Measurements from ENCODE around the gene TEX53. TPM values are rescaled to one million over a fixed set of nuclear protein-coding genes. Genes with fewer than 3 reads are reported as not detected.

The TEX53 gene
- total RNA-seq, 1 experiment from 2014 or later: not detected

DNA sequence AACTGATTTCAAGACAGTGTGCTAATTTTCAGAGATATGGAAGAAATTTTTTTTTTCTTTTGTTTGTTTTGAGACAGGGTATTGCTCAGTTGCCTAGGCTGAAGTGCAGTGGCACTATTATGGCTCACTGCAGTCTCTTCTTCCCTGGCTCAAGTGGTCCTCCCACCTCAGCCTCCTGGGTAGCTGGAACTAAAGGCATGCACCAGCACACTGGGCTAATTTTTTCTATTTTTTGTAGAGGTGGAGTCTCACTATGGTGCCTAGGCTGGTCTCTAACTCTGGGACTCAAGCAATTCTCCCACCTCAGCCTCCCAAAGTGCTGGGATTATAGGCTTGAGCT, 34.3 kb upstream of the TEX53 start:
- Mint-ChIP-seq H3K9me3 (no peaks in the 10 kb centered on the region), H3K27me3 (ENCODE audit: low read depth) (peaks cover 36% of the 10 kb centered on the region), H3K4me1 (0 out of 2 replicates have a peak, but pooled peaks cover 6% of the 10 kb centered on the region), H3K4me3 (no peak overlapping the region), H3K27ac (no peak overlapping the region), H3K36me3 (no peaks in the 10 kb centered on the region)
- ATAC-seq (no peak), DNase-seq (ENCODE audit: low spot score) (no peak)
- no peak for TF ChIP-seq CDX4 (CRISPR knock-in tag; IDR thresholded peaks at IDR 0.05; ENCODE audit: borderline replicate concordance)
- TF ChIP-seq TP53 (CRISPR knock-in tag; IDR thresholded peaks at IDR 0.05): no peak
- TF ChIP-seq RELA (CRISPR knock-in tag; IDR thresholded peaks at IDR 0.05; ENCODE audit: borderline replicate concordance): no peak
- no peak for TF ChIP-seq SMAD3 (CRISPR knock-in tag; IDR thresholded peaks at IDR 0.05; ENCODE audit: borderline replicate concordance)
- CTCF ChIA-PET: interaction anchor here (0.6 kb wide), 1 partner anchor 206 kb away, joined by 3 read pairs; no protein-coding TSS in a partner anchor
- POLR2A ChIA-PET: no interaction called here

GRCh38 chr9:114691046-114691955, 33.7 kb upstream of the TEX53 start:
- Mint-ChIP-seq H3K27me3 (ENCODE audit: low read depth) (peaks cover 36% of the 10 kb centered on the region), H3K4me3 (no peak overlapping the region), H3K4me1 (0 out of 2 replicates have a peak, but pooled peaks cover 6% of the 10 kb centered on the region), H3K9me3 (no peaks in the 10 kb centered on the region), H3K36me3 (no peaks in the 10 kb centered on the region), H3K27ac (no peak overlapping the region)
- DNase-seq (ENCODE audit: low spot score): no peak
- ChIA-PET CTCF (interaction anchor here (0.6 to 1.8 kb wide), 3 partner anchors 10 to 216 kb away, joined by 3 to 6 read pairs (median 4); no protein-coding TSS in a partner anchor), POLR2A (no interaction called here)
- no peak for ATAC-seq
- TF ChIP-seq TEAD1 (CRISPR knock-in tag; IDR thresholded peaks at IDR 0.05) (no peak), EMX1 (CRISPR knock-in tag; IDR thresholded peaks at IDR 0.05) (no peak), TEAD4 (CRISPR knock-in tag; IDR thresholded peaks at IDR 0.05) (no peak), E2F1 (CRISPR knock-in tag; IDR thresholded peaks at IDR 0.05) (no peak), KAT7 (CRISPR knock-in tag; IDR thresholded peaks at IDR 0.05; ENCODE audit: borderline replicate concordance) (no peak), ZBTB43 (CRISPR knock-in tag; IDR thresholded peaks at IDR 0.05) (no peak), ZNF121 (CRISPR knock-in tag; IDR thresholded peaks at IDR 0.05) (no peak), ZNF317 (CRISPR knock-in tag; IDR thresholded peaks at IDR 0.05; ENCODE audit: borderline replicate concordance, low read depth) (no peak), RELA (CRISPR knock-in tag; IDR thresholded peaks at IDR 0.05; ENCODE audit: borderline replicate concordance) (no peak)
- TF ChIP-seq, protein P1, sequence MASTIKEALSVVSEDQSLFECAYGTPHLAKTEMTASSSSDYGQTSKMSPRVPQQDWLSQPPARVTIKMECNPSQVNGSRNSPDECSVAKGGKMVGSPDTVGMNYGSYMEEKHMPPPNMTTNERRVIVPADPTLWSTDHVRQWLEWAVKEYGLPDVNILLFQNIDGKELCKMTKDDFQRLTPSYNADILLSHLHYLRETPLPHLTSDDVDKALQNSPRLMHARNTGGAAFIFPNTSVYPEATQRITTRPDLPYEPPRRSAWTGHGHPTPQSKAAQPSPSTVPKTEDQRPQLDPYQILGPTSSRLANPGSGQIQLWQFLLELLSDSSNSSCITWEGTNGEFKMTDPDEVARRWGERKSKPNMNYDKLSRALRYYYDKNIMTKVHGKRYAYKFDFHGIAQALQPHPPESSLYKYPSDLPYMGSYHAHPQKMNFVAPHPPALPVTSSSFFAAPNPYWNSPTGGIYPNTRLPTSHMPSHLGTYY (CRISPR knock-in tag; IDR thresholded peaks at IDR 0.05): no peak
- TF ChIP-seq, protein P2, sequence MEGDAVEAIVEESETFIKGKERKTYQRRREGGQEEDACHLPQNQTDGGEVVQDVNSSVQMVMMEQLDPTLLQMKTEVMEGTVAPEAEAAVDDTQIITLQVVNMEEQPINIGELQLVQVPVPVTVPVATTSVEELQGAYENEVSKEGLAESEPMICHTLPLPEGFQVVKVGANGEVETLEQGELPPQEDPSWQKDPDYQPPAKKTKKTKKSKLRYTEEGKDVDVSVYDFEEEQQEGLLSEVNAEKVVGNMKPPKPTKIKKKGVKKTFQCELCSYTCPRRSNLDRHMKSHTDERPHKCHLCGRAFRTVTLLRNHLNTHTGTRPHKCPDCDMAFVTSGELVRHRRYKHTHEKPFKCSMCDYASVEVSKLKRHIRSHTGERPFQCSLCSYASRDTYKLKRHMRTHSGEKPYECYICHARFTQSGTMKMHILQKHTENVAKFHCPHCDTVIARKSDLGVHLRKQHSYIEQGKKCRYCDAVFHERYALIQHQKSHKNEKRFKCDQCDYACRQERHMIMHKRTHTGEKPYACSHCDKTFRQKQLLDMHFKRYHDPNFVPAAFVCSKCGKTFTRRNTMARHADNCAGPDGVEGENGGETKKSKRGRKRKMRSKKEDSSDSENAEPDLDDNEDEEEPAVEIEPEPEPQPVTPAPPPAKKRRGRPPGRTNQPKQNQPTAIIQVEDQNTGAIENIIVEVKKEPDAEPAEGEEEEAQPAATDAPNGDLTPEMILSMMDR (IDR thresholded peaks at IDR 0.05): no peak
- TF ChIP-seq, protein P3, sequence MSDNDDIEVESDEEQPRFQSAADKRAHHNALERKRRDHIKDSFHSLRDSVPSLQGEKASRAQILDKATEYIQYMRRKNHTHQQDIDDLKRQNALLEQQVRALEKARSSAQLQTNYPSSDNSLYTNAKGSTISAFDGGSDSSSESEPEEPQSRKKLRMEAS (CRISPR knock-in tag; IDR thresholded peaks at IDR 0.05): no peak
- TF ChIP-seq, protein P4, sequence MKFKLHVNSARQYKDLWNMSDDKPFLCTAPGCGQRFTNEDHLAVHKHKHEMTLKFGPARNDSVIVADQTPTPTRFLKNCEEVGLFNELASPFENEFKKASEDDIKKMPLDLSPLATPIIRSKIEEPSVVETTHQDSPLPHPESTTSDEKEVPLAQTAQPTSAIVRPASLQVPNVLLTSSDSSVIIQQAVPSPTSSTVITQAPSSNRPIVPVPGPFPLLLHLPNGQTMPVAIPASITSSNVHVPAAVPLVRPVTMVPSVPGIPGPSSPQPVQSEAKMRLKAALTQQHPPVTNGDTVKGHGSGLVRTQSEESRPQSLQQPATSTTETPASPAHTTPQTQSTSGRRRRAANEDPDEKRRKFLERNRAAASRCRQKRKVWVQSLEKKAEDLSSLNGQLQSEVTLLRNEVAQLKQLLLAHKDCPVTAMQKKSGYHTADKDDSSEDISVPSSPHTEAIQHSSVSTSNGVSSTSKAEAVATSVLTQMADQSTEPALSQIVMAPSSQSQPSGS (CRISPR knock-in tag; IDR thresholded peaks at IDR 0.05; ENCODE audit: borderline replicate concordance, low read depth): no peak

All from WTC11 (cell line).